HUES6 (cell line): ENCODE results near the gene RNASE7.
A peak's percentile ranks its signal among the peaks of the same experiment; 100 is the strongest.

Source experiments
- H3K27ac ChIP-seq: 2 replicates; pipeline ENCODE4 v1.7.0; 2013; ENCODE audit warnings: low read depth, mild to moderate bottlenecking, low read length, inconsistent platforms
- H3K27me3 ChIP-seq: 2 replicates; pipeline ENCODE4 v1.6.1; 2013; ENCODE audit warnings: low read length; ENCODE audit not compliant: control insufficient read depth, insufficient read depth
- H3K36me3 ChIP-seq: 2 replicates; pipeline ENCODE4 v1.6.1; 2013; ENCODE audit warnings: low read length; ENCODE audit not compliant: control insufficient read depth, insufficient read depth
- H3K4me1 ChIP-seq: 2 replicates; pipeline ENCODE4 v1.6.1; 2013; ENCODE audit warnings: low read length; ENCODE audit not compliant: control insufficient read depth, insufficient read depth
- H3K4me3 ChIP-seq: 2 replicates; pipeline ENCODE4 v1.5.1; 2013; ENCODE audit warnings: low read depth, low read length
- H3K9ac ChIP-seq: one replicate; pipeline ENCODE4 v1.6.1; 2013; ENCODE audit warnings: mild to moderate bottlenecking, low read length
- H3K9me3 ChIP-seq: 2 replicates; pipeline ENCODE4 v1.6.1; 2013; ENCODE audit warnings: low read depth, low read length; ENCODE audit not compliant: control insufficient read depth, insufficient read depth

The RNASE7 gene

GRCh38 chr14:21070610-21071224 lies 28.6 kb downstream of the RNASE7 start:
- Histone ChIP-seq H3K4me1 (peaks cover 9% of the 10 kb centered on the region), H3K4me3 (peak overlapping the region; percentile 82), H3K9ac (peak overlapping the region; percentile 89), H3K9me3 (no peaks in the 10 kb centered on the region), H3K27ac (peak overlapping the region; percentile 75; the same call in 1 of the 2 replicates), H3K36me3 (peaks cover 29% of the 10 kb centered on the region), H3K27me3 (peaks cover 18% of the 10 kb centered on the region)

- peaks cover 18% of the 10 kb centered on the region for H3K27me3 ChIP-seq
- H3K9me3 ChIP-seq: no peaks in the 10 kb centered on the region
- peak overlapping the region; percentile 89 for H3K9ac ChIP-seq
- H3K27ac ChIP-seq: peak overlapping the region; percentile 75
- peak overlapping the region; percentile 82 for H3K4me3 ChIP-seq
- peaks cover 36% of the 10 kb centered on the region for H3K36me3 ChIP-seq
- H3K4me1 ChIP-seq: peaks cover 9% of the 10 kb centered on the region
Measured at GRCh38 chr14:21071225-21072030, 29.3 kb downstream of the RNASE7 start.

GRCh38 chr14:21072031-21072473 lies 29.9 kb downstream of the RNASE7 start:
- peak overlapping the region; percentile 82 for H3K4me3 ChIP-seq
- peak overlapping the region; percentile 75; the same call in 1 of the 2 replicates for H3K27ac ChIP-seq
- H3K9ac ChIP-seq: peak overlapping the region; percentile 89
- peaks cover 41% of the 10 kb centered on the region for H3K36me3 ChIP-seq
- H3K4me1 ChIP-seq: peaks cover 9% of the 10 kb centered on the region
- peaks cover 18% of the 10 kb centered on the region for H3K27me3 ChIP-seq
- H3K9me3 ChIP-seq: no peaks in the 10 kb centered on the region

- Histone ChIP-seq H3K27ac (no peak overlapping the region), H3K9ac (no peak overlapping the region), H3K27me3 (peaks cover 11% of the 10 kb centered on the region; the same call in 1 of the 2 replicates), H3K4me1 (peaks cover 9% of the 10 kb centered on the region), H3K36me3 (peaks cover 49% of the 10 kb centered on the region), H3K4me3 (no peak overlapping the region), H3K9me3 (no peaks in the 10 kb centered on the region)
Measured at GRCh38 chr14:21072781-21073339, 30.7 kb downstream of the RNASE7 start.

- Histone ChIP-seq H3K36me3 (peaks cover 60% of the 10 kb centered on the region), H3K27me3 (peaks cover 3% of the 10 kb centered on the region; the same call in 1 of the 2 replicates), H3K4me1 (peaks cover 9% of the 10 kb centered on the region), H3K4me3 (no peak overlapping the region), H3K9me3 (no peaks in the 10 kb centered on the region), H3K9ac (no peak overlapping the region), H3K27ac (no peak overlapping the region)
Measured at GRCh38 chr14:21073921-21074320, 31.8 kb downstream of the RNASE7 start.

GRCh38 chr14:21074398-21075272 lies 32.5 kb downstream of the RNASE7 start:
- Histone ChIP-seq H3K4me3 (no peak overlapping the region), H3K36me3 (peaks cover 67% of the 10 kb centered on the region), H3K9ac (no peak overlapping the region), H3K9me3 (no peaks in the 10 kb centered on the region), H3K27ac (no peak overlapping the region), H3K4me1 (peaks cover 9% of the 10 kb centered on the region), H3K27me3 (no peaks in the 10 kb centered on the region)

- Histone ChIP-seq H3K36me3 (peaks cover 79% of the 10 kb centered on the region), H3K27me3 (no peaks in the 10 kb centered on the region), H3K4me3 (no peak overlapping the region), H3K27ac (no peak overlapping the region), H3K9me3 (no peaks in the 10 kb centered on the region), H3K4me1 (peaks cover 9% of the 10 kb centered on the region), H3K9ac (no peak overlapping the region)
Measured at GRCh38 chr14:21075719-21076437, 33.7 kb downstream of the RNASE7 start.

- H3K27ac ChIP-seq: no peak overlapping the region
Measured at GRCh38 chr14:21077672-21078071, 35.5 kb downstream of the RNASE7 start.

GRCh38 chr14:21078287-21078686 lies 36.1 kb downstream of the RNASE7 start:
- H3K36me3 ChIP-seq: peaks cover 96% of the 10 kb centered on the region
- H3K27ac ChIP-seq: no peak overlapping the region
- no peak overlapping the region for H3K9ac ChIP-seq
- H3K4me3 ChIP-seq: no peak overlapping the region
- no peaks in the 10 kb centered on the region for H3K4me1 ChIP-seq
- H3K27me3 ChIP-seq: no peaks in the 10 kb centered on the region
- no peaks in the 10 kb centered on the region for H3K9me3 ChIP-seq

More at GRCh38 chr14:21077672-21078071, 35.5 kb downstream of the RNASE7 start:
- no peak overlapping the region for H3K9ac ChIP-seq
- no peaks in the 10 kb centered on the region; the same call in 1 of the 2 replicates for H3K4me1 ChIP-seq
- H3K36me3 ChIP-seq: peaks cover 97% of the 10 kb centered on the region
- H3K27me3 ChIP-seq: no peaks in the 10 kb centered on the region
- H3K9me3 ChIP-seq: no peaks in the 10 kb centered on the region
- no peak overlapping the region for H3K4me3 ChIP-seq

- no peaks in the 10 kb centered on the region for H3K4me1 ChIP-seq
- no peaks in the 10 kb centered on the region for H3K27me3 ChIP-seq
- no peaks in the 10 kb centered on the region for H3K9me3 ChIP-seq
- no peak overlapping the region for H3K4me3 ChIP-seq
- no peak overlapping the region for H3K9ac ChIP-seq
- H3K27ac ChIP-seq: no peak overlapping the region
- H3K36me3 ChIP-seq: peaks cover 93% of the 10 kb centered on the region
Measured at GRCh38 chr14:21078726-21079125, 36.6 kb downstream of the RNASE7 start.
